ENCODE measurements around the gene ADAMTS14.

ADAMTS14 gene

GRCh38 chr10:70733051-70733450 lies 60.7 kb downstream of the ADAMTS14 start:
- no peak for DNase-seq

- no peak for DNase-seq
These were observed 62.9 kb downstream of the ADAMTS14 start for GRCh38 chr10:70735161-70735560.

GRCh38 chr10:70736525-70736924 lies 64.2 kb downstream of the ADAMTS14 start:
- DNase-seq = no peak

- DNase-seq = no peak
These were observed 64.9 kb downstream of the ADAMTS14 start for GRCh38 chr10:70737250-70737649.

- DNase-seq = no peak
These were observed 65.9 kb downstream of the ADAMTS14 start for GRCh38 chr10:70738006-70738760.

GRCh38 chr10:70738761-70739121 lies 66.4 kb downstream of the ADAMTS14 start:
- DNase-seq = no peak

GRCh38 chr10:70740406-70741288 lies 68.3 kb downstream of the ADAMTS14 start:
- no peak for DNase-seq

- no peak for DNase-seq
These were observed 70.5 kb downstream of the ADAMTS14 start for GRCh38 chr10:70742537-70743429.

- DNase-seq = no peak
These were observed 71.1 kb downstream of the ADAMTS14 start for GRCh38 chr10:70743430-70743788.

GRCh38 chr10:70743879-70744278 lies 71.6 kb downstream of the ADAMTS14 start:
- DNase-seq = no peak

GRCh38 chr10:70744617-70745143 lies 72.4 kb downstream of the ADAMTS14 start:
- no peak for DNase-seq

- DNase-seq = no peak
These were observed 73.2 kb downstream of the ADAMTS14 start for GRCh38 chr10:70745555-70745954.

GRCh38 chr10:70747192-70747965 lies 75.1 kb downstream of the ADAMTS14 start:
- DNase-seq = no peak

GRCh38 chr10:70748305-70748704 lies 76.0 kb downstream of the ADAMTS14 start:
- DNase-seq = no peak

- no peak for DNase-seq
These were observed 76.7 kb downstream of the ADAMTS14 start for GRCh38 chr10:70748801-70749573.

- DNase-seq = no peak
These were observed 77.5 kb downstream of the ADAMTS14 start for GRCh38 chr10:70749756-70750155.

GRCh38 chr10:70750156-70750703 lies 77.9 kb downstream of the ADAMTS14 start:
- DNase-seq = no peak

- no peak for DNase-seq
These were observed 79.0 kb downstream of the ADAMTS14 start for GRCh38 chr10:70751356-70751755.

- no peak for DNase-seq
These were observed 79.7 kb downstream of the ADAMTS14 start for GRCh38 chr10:70751991-70752390.

- no peak for DNase-seq
These were observed 80.3 kb downstream of the ADAMTS14 start for GRCh38 chr10:70752571-70752970.
